RWPE2 (cell line): ENCODE results near the gene ATF7.

ENCODE experiments used
- ATAC-seq: fragments of 200-7000 bp; cut with Tn5 transposase; 3 replicates; pipeline ENCODE4 v1.9.1; 2021; ENCODE audit warnings: low read depth
- DNase-seq: peaks from one replicate; pipeline ENCODE4 v3.0.0-alpha.2; 2020; ENCODE audit warnings: low spot score
- H3K27ac ChIP-seq: fragments of 450-650 bp; 2 replicates; pipeline ENCODE4 v1.5.1; 2017; ENCODE audit warnings: mild to moderate bottlenecking; ENCODE audit not compliant: poor library complexity, severe bottlenecking
- H3K27me3 ChIP-seq: fragments of 250-450 bp; sonication (Bioruptor Pico); 2 replicates; pipeline ENCODE4 v1.5.1; 2021; ENCODE audit warnings: mild to moderate bottlenecking, moderate library complexity; ENCODE audit not compliant: insufficient read depth, poor library complexity, severe bottlenecking
- H3K36me3 ChIP-seq: fragments of 250-450 bp; sonication (Bioruptor Pico); 2 replicates; pipeline ENCODE4 v1.5.1; 2020; ENCODE audit warnings: low read depth, mild to moderate bottlenecking, moderate library complexity
- H3K4me1 ChIP-seq: fragments of 250-450 bp; sonication (Bioruptor Pico); 2 replicates; pipeline ENCODE4 v1.5.1; 2021; ENCODE audit warnings: mild to moderate bottlenecking, moderate library complexity; ENCODE audit not compliant: insufficient read depth, poor library complexity, severe bottlenecking
- H3K4me3 ChIP-seq: fragments of 250-450 bp; sonication (Bioruptor Pico); 2 replicates; pipeline ENCODE4 v1.5.1; 2021; ENCODE audit warnings: mild to moderate bottlenecking, moderate library complexity; ENCODE audit not compliant: severe bottlenecking
- H3K9me3 ChIP-seq: fragments of 250-450 bp; sonication (Bioruptor Pico); 2 replicates; pipeline ENCODE4 v1.5.1; 2021; ENCODE audit warnings: mild to moderate bottlenecking, moderate library complexity; ENCODE audit not compliant: severe bottlenecking
- CTCF ChIP-seq: fragments of 450-650 bp; IDR thresholded peaks from one replicate; pipeline ENCODE4 v1.5.1; 2017; ENCODE audit warnings: mild to moderate bottlenecking, moderate library complexity; ENCODE audit not compliant: poor library complexity, severe bottlenecking

The ATF7 gene

DNA sequence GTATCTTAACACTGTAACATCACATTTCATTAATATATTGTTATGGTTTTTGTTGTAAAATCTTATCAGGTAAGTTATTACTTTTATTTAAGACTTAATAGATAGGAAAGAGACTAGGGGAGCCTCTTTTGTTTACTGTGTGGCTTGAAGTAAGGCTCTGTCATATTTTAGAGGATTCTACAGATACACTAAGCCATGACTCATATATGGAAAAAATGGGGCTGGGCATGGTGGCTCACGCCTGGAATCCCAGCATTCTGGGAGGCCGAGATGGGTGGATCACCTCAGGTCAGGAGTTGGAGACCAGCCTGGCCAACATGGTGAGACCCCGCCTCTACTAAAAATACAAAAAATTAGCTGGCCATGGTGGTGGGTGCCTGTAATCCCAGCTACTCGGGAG is 95.3 kb downstream of the ATF7 start:
- DNase-seq, result no peak

GRCh38 chr12:53530061-53530460 is 96.1 kb downstream of the ATF7 start:
- ATAC-seq, result no peak
- no peak for TF ChIP-seq CTCF
- no peak for DNase-seq
- Histone ChIP-seq H3K9me3 (no peaks in the 10 kb centered on the region), H3K4me3 (no peak overlapping the region), H3K27me3 (no peaks in the 10 kb centered on the region), H3K4me1 (no peaks in the 10 kb centered on the region), H3K27ac (no peak overlapping the region), H3K36me3 (peaks cover 72% of the 10 kb centered on the region)

More for the DNA sequence above, 95.3 kb downstream of the ATF7 start:
- peak; percentile 76 for ATAC-seq
- Histone ChIP-seq H3K27me3 (no peaks in the 10 kb centered on the region), H3K4me3 (no peak overlapping the region), H3K27ac (no peak overlapping the region), H3K36me3 (peaks cover 72% of the 10 kb centered on the region), H3K9me3 (no peaks in the 10 kb centered on the region), H3K4me1 (no peaks in the 10 kb centered on the region)
- no peak for TF ChIP-seq CTCF

GRCh38 chr12:53524476-53524875 is 101.7 kb downstream of the ATF7 start:
- ATAC-seq, result no peak
- no peak for TF ChIP-seq CTCF
- no peaks in the 10 kb centered on the region for H3K4me1 ChIP-seq
- no peak overlapping the region for H3K4me3 ChIP-seq
- H3K27ac ChIP-seq, result no peak overlapping the region
- H3K9me3 ChIP-seq, result no peaks in the 10 kb centered on the region
- H3K27me3 ChIP-seq, result no peaks in the 10 kb centered on the region
- DNase-seq, result no peak
- H3K36me3 ChIP-seq, result peaks cover 65% of the 10 kb centered on the region

DNA sequence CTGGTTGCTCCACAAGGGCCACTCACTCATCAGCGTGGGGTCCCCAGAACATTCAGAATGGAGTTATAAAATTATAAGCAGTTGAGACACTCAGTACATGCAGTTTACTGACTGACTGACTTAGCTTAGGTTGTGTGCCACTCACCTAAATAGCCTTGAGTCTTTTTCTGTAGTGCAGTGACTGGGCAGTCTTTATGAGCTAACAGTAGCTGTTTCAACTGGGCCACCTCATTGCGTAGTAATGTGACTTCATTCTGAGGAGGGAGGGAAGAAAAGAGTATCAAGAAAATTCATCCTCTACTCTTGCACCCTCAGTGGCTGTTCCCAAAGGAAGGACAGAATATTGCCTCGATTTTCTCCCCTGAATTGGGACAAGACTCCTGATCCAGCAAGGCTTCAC is 103.1 kb downstream of the ATF7 start:
- H3K36me3 ChIP-seq, result peaks cover 66% of the 10 kb centered on the region
- no peak for TF ChIP-seq CTCF

GRCh38 chr12:53518381-53518780 is 107.8 kb downstream of the ATF7 start:
- TF ChIP-seq CTCF, result no peak
- H3K27ac ChIP-seq, result no peak overlapping the region
- DNase-seq (no peak), ATAC-seq (no peak)
- H3K9me3 ChIP-seq, result no peaks in the 10 kb centered on the region
- peaks cover 67% of the 10 kb centered on the region for H3K36me3 ChIP-seq
- H3K4me3 ChIP-seq, result no peak overlapping the region
- no peaks in the 10 kb centered on the region for H3K4me1 ChIP-seq
- no peaks in the 10 kb centered on the region for H3K27me3 ChIP-seq

More for the DNA sequence above, 103.1 kb downstream of the ATF7 start:
- H3K27ac ChIP-seq, result no peak overlapping the region
- H3K27me3 ChIP-seq, result no peaks in the 10 kb centered on the region
- no peaks in the 10 kb centered on the region for H3K4me1 ChIP-seq
- ATAC-seq, result no peak
- H3K9me3 ChIP-seq, result no peaks in the 10 kb centered on the region
- no peak for DNase-seq
- H3K4me3 ChIP-seq, result no peak overlapping the region
